ENCODE data around the gene PTGER4. TPM values are rescaled to one million over a fixed set of nuclear protein-coding genes. Genes with fewer than 3 reads are reported as not detected.

The PTGER4 gene
- total and polyA plus RNA-seq, 2 of the 8 experiments (the other 6 are each of a cell fraction or from before 2014, with no cell fraction given): 0.76 to 1.2 TPM

DNA sequence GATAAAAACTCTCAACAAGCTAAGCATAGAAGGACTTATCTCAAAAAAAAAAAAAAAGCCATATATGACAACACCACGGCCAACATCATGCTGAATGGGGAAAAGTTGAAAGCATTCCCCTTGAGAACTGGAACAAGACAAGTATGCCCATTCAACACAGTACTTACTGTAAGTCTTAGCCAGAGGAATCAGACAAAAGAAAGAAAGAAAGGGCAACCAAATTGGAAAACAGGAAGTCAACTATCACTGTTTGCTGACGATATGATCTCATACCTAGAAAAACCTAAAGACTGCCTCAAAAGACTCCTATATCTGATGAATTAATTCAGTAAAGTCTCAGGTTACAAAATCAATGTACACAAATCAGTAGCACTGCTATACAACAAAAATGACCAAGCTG is 24.6 kb upstream of the PTGER4 start (continued):
- TF ChIP-seq, protein P1, sequence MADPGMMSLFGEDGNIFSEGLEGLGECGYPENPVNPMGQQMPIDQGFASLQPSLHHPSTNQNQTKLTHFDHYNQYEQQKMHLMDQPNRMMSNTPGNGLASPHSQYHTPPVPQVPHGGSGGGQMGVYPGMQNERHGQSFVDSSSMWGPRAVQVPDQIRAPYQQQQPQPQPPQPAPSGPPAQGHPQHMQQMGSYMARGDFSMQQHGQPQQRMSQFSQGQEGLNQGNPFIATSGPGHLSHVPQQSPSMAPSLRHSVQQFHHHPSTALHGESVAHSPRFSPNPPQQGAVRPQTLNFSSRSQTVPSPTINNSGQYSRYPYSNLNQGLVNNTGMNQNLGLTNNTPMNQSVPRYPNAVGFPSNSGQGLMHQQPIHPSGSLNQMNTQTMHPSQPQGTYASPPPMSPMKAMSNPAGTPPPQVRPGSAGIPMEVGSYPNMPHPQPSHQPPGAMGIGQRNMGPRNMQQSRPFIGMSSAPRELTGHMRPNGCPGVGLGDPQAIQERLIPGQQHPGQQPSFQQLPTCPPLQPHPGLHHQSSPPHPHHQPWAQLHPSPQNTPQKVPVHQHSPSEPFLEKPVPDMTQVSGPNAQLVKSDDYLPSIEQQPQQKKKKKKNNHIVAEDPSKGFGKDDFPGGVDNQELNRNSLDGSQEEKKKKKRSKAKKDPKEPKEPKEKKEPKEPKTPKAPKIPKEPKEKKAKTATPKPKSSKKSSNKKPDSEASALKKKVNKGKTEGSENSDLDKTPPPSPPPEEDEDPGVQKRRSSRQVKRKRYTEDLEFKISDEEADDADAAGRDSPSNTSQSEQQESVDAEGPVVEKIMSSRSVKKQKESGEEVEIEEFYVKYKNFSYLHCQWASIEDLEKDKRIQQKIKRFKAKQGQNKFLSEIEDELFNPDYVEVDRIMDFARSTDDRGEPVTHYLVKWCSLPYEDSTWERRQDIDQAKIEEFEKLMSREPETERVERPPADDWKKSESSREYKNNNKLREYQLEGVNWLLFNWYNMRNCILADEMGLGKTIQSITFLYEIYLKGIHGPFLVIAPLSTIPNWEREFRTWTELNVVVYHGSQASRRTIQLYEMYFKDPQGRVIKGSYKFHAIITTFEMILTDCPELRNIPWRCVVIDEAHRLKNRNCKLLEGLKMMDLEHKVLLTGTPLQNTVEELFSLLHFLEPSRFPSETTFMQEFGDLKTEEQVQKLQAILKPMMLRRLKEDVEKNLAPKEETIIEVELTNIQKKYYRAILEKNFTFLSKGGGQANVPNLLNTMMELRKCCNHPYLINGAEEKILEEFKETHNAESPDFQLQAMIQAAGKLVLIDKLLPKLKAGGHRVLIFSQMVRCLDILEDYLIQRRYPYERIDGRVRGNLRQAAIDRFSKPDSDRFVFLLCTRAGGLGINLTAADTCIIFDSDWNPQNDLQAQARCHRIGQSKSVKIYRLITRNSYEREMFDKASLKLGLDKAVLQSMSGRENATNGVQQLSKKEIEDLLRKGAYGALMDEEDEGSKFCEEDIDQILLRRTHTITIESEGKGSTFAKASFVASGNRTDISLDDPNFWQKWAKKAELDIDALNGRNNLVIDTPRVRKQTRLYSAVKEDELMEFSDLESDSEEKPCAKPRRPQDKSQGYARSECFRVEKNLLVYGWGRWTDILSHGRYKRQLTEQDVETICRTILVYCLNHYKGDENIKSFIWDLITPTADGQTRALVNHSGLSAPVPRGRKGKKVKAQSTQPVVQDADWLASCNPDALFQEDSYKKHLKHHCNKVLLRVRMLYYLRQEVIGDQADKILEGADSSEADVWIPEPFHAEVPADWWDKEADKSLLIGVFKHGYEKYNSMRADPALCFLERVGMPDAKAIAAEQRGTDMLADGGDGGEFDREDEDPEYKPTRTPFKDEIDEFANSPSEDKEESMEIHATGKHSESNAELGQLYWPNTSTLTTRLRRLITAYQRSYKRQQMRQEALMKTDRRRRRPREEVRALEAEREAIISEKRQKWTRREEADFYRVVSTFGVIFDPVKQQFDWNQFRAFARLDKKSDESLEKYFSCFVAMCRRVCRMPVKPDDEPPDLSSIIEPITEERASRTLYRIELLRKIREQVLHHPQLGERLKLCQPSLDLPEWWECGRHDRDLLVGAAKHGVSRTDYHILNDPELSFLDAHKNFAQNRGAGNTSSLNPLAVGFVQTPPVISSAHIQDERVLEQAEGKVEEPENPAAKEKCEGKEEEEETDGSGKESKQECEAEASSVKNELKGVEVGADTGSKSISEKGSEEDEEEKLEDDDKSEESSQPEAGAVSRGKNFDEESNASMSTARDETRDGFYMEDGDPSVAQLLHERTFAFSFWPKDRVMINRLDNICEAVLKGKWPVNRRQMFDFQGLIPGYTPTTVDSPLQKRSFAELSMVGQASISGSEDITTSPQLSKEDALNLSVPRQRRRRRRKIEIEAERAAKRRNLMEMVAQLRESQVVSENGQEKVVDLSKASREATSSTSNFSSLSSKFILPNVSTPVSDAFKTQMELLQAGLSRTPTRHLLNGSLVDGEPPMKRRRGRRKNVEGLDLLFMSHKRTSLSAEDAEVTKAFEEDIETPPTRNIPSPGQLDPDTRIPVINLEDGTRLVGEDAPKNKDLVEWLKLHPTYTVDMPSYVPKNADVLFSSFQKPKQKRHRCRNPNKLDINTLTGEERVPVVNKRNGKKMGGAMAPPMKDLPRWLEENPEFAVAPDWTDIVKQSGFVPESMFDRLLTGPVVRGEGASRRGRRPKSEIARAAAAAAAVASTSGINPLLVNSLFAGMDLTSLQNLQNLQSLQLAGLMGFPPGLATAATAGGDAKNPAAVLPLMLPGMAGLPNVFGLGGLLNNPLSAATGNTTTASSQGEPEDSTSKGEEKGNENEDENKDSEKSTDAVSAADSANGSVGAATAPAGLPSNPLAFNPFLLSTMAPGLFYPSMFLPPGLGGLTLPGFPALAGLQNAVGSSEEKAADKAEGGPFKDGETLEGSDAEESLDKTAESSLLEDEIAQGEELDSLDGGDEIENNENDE (IDR thresholded peaks at IDR 0.05; ENCODE audit: insufficient replicate concordance, low read length): no peak
- TF ChIP-seq SRF (IDR thresholded peaks at IDR 0.05; ENCODE audit: low read depth, low read length): no peak
- TF ChIP-seq, protein P2, sequence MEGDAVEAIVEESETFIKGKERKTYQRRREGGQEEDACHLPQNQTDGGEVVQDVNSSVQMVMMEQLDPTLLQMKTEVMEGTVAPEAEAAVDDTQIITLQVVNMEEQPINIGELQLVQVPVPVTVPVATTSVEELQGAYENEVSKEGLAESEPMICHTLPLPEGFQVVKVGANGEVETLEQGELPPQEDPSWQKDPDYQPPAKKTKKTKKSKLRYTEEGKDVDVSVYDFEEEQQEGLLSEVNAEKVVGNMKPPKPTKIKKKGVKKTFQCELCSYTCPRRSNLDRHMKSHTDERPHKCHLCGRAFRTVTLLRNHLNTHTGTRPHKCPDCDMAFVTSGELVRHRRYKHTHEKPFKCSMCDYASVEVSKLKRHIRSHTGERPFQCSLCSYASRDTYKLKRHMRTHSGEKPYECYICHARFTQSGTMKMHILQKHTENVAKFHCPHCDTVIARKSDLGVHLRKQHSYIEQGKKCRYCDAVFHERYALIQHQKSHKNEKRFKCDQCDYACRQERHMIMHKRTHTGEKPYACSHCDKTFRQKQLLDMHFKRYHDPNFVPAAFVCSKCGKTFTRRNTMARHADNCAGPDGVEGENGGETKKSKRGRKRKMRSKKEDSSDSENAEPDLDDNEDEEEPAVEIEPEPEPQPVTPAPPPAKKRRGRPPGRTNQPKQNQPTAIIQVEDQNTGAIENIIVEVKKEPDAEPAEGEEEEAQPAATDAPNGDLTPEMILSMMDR (IDR thresholded peaks at IDR 0.05; ENCODE audit: control extremely low read depth in 1 of 3, insufficient read depth in 1 of 3, low read depth in 1 of 3, low read length in 3 of 3): no peak
- TF ChIP-seq NRF1 (IDR thresholded peaks at IDR 0.05; ENCODE audit: low read depth, low read length): no peak
- TF ChIP-seq TBP (IDR thresholded peaks at IDR 0.05; ENCODE audit: low read depth, low read length): no peak
- TF ChIP-seq BRCA1 (IDR thresholded peaks at IDR 0.05; ENCODE audit: low read depth, low read length): no peak
